K562 (cell line): ENCODE data around the gene LRRC75A. TPM values are rescaled to one million over a fixed set of nuclear protein-coding genes. Genes with fewer than 3 reads are reported as not detected.

Experiments used
- ATAC-seq: fragments of 200-7000 bp; cut with Tn5 transposase; 3 replicates; pipeline ENCODE4 v1.9.1; 2020; ENCODE audit warnings: moderate library complexity
- BruUV-seq: library from RNA; stranded (reverse); fragments of 400-500 nt; replicated peaks from 2 replicates; lab custom pipeline; 2021; lab: Mats Ljungman, UMichigan
- CTCF ChIA-PET: fragments of 300-600 bp; formaldehyde crosslinking; extraction: SDS; loops from one replicate; lab custom pipeline; 2021; ENCODE audit warnings: low intra/inter-chr PET ratio; lab: Yijun Ruan, JAX
- POLR2A ChIA-PET: fragments of 300-600, 350-650 bp; sonication (Branson Sonifier 250); formaldehyde crosslinking; extraction: SDS; loops from one replicate; lab custom pipeline; 2021; ENCODE audit warnings: antibody characterized with exemption, inconsistent platforms; lab: Yijun Ruan, JAX
- DNase-seq, 4 experiments: peaks; one replicate each; pipeline versions ENCODE4 v3.0.0 to v3.0.0-alpha.2; 2011 to 2018; ENCODE audit warnings: low spot score in 3 of 4, mixed read lengths in 3 of 4; ENCODE audit errors: extremely low read depth in 1 of 4
- FAIRE-seq: peaks from 2 replicates; lab custom pipeline; 2011; peaks lifted over from hg19 to GRCh38; lab: Jason Lieb, UNC
- H2AFZ ChIP-seq: 2 replicates; pipeline ENCODE4 v1.6.0; 2011; ENCODE audit warnings: low read depth, low read length, control low read depth, inconsistent platforms
- H3K27ac ChIP-seq: fragments of 200-600 bp; 3 replicates; pipeline ENCODE4 v1.8.0; 2011; ENCODE audit warnings: low read depth, mild to moderate bottlenecking, control low read depth, inconsistent platforms, low read length, moderate library complexity, mixed read lengths; ENCODE audit errors: extremely low read depth
- H3K27me3 ChIP-seq, 2 experiments: fragments of 300-600 bp in 1 of 2; 2 replicates in 1 of 2; 3 replicates in 1 of 2; pipeline versions ENCODE4 v1.6.0 to v1.8.0; 2011; ENCODE audit warnings: inconsistent platforms in 2 of 2, low read length in 2 of 2, mild to moderate bottlenecking in 1 of 2, mixed read lengths in 1 of 2, moderate library complexity in 1 of 2; ENCODE audit not compliant: control insufficient read depth in 2 of 2, insufficient read depth in 2 of 2
- H3K36me3 ChIP-seq: fragments of 300-600 bp; 3 replicates; pipeline ENCODE4 v1.8.0; 2011; ENCODE audit warnings: mild to moderate bottlenecking, low read length, inconsistent platforms; ENCODE audit not compliant: control insufficient read depth, insufficient read depth
- H3K4me1 ChIP-seq, 2 experiments: fragments of 200-600 bp in 1 of 2; replicated peaks in 1 of 2; 2 replicates in 1 of 2; 3 replicates in 1 of 2; pipeline versions ENCODE4 v1.5.1 to v1.8.0; 2011; ENCODE audit warnings: inconsistent platforms in 2 of 2, low read length in 2 of 2, mild to moderate bottlenecking in 1 of 2, mixed read lengths in 1 of 2, moderate library complexity in 1 of 2; ENCODE audit not compliant: control insufficient read depth in 2 of 2, insufficient read depth in 2 of 2
- H3K4me2 ChIP-seq: 2 replicates; pipeline ENCODE4 v1.6.1; 2011; ENCODE audit warnings: low read length, control low read depth, inconsistent platforms, mixed read lengths; ENCODE audit not compliant: insufficient read depth
- H3K4me3 ChIP-seq: fragments of 200-600 bp; sonication (generic), shearing (Covaris generic); 2 replicates; pipeline ENCODE4 v1.5.1; 2016; ENCODE audit warnings: control low read depth, inconsistent platforms
- H3K79me2 ChIP-seq: fragments of 200-600 bp; 3 replicates; pipeline ENCODE4 v1.8.0; 2011; ENCODE audit warnings: low read length, inconsistent platforms; ENCODE audit not compliant: control insufficient read depth, insufficient read depth
- H3K9ac ChIP-seq, 2 experiments: 2 replicates each; pipeline versions ENCODE4 v1.6.0 to v1.6.1; 2011; ENCODE audit warnings: low read depth in 2 of 2, low read length in 2 of 2, control low read depth in 1 of 2, inconsistent platforms in 1 of 2, mild to moderate bottlenecking in 1 of 2, mixed read lengths in 1 of 2; ENCODE audit not compliant: insufficient read depth in 1 of 2
- H3K9me1 ChIP-seq: one replicate; pipeline ENCODE4 v1.6.0; 2011; ENCODE audit warnings: inconsistent platforms, mild to moderate bottlenecking, low read length, moderate library complexity; ENCODE audit not compliant: control insufficient read depth, insufficient read depth
- H3K9me3 ChIP-seq: replicated peaks from 2 replicates; pipeline ENCODE4 v1.5.1; 2011; ENCODE audit warnings: low read depth, low read length, inconsistent platforms; ENCODE audit not compliant: control insufficient read depth, insufficient read depth
- H4K20me1 ChIP-seq: replicated peaks from 2 replicates; pipeline ENCODE4 v1.6.1; 2011; ENCODE audit warnings: low read length, inconsistent platforms, mixed read lengths; ENCODE audit not compliant: control insufficient read depth, insufficient read depth
- BACH1 ChIP-seq: fragments of 200-800 bp; sonication (Bioruptor generic); IDR thresholded peaks from 2 replicates; pipeline ENCODE4 v1.6.1; 2016; ENCODE audit warnings: missing genetic modification characterization, missing compliant biosample characterization
- CEBPB ChIP-seq: fragments of 450-650 bp; IDR thresholded peaks from 2 replicates; pipeline ENCODE4 v1.6.1; 2016; ENCODE audit warnings: missing genetic modification characterization, missing compliant biosample characterization
- FOXK2 ChIP-seq, 2 experiments: fragments of 450-650 bp; IDR thresholded peaks in 1 of 2; conservative IDR thresholded peaks in 1 of 2; 2 replicates each; pipeline ENCODE4 v1.6.1; 2016; ENCODE audit warnings: low read depth in 2 of 2, mild to moderate bottlenecking in 1 of 2
- KAT8 ChIP-seq: fragments of 450-650 bp; IDR thresholded peaks from 2 replicates; pipeline ENCODE4 v1.6.1; 2016; ENCODE audit warnings: low read depth, mild to moderate bottlenecking
- POLR2AphosphoS5 ChIP-seq: IDR thresholded peaks from 2 replicates; pipeline ENCODE4 v1.6.1; 2011; ENCODE audit warnings: mild to moderate bottlenecking, low read depth, low read length, moderate library complexity; ENCODE audit not compliant: control insufficient read depth, insufficient read depth
- POLR2B ChIP-seq: fragments of 450-650 bp; IDR thresholded peaks from 2 replicates; pipeline ENCODE4 v1.6.1; 2018; ENCODE audit warnings: low read depth; ENCODE audit not compliant: partially characterized antibody
- SUPT5H ChIP-seq: fragments of 450-650 bp; IDR thresholded peaks from 2 replicates; pipeline ENCODE4 v1.6.1; 2016
- U2AF2 ChIP-seq: fragments of 200-400 bp; formaldehyde crosslinking; optimal IDR thresholded peaks from 2 replicates; pipeline ENCODE3; 2017; ENCODE audit warnings: low read depth, mild to moderate bottlenecking, low read length
- ZNF408 ChIP-seq: fragments of 250-450 bp; sonication (Bioruptor Pico); IDR thresholded peaks from 2 replicates; pipeline ENCODE4 v1.4.0; 2020; ENCODE audit warnings: low read depth, mild to moderate bottlenecking, moderate library complexity
- WGBS: fragments of 100-300 bp; shearing (Covaris generic); methylation state at CpG from one replicate; pipeline ENCODE4 v1.1.6; 2016; ENCODE audit warnings: low coverage, mixed read lengths; ENCODE audit not compliant: insufficient coverage; ENCODE audit errors: missing lambda C conversion rate; 5-methylcytosine and 5-hydroxymethylcytosine counted together
- in situ Hi-C: fragments of 300-500 bp; cut with MboI; formaldehyde crosslinking; loops from 4 replicates; pipeline ENCODE4 v1.15.0; 2018; ENCODE audit warnings: inconsistent platforms, mixed read lengths
- intact Hi-C: fragments of 100-400 bp; cut with micrococcal nuclease; formaldehyde crosslinking; loops from 2 replicates; pipeline ENCODE4 v1.14.2; 2022
- polyA plus RNA-seq, 8 experiments: library from polyadenylated mRNA; depleted of rRNA in 4 of 8; stranded (reverse) in 5 of 8; unstranded in 3 of 8; fragments of >200 nt; fragmentation: Nextera tagmentation in 2 of 8; fragmentation: Illumina TruSeq in 1 of 8; extraction: Ambion mirVana in 2 of 8; extraction: Trizol in 1 of 8; gene quantifications; 2 replicates each; pipeline versions ENCODE4 v1.2.1 to v1.2.3, GENCODE V29; 2011 to 2014; ENCODE audit warnings: inconsistent platforms in 1 of 8, missing spikeins in 1 of 8
- total RNA-seq, 7 experiments: library from RNA; depleted of rRNA in 6 of 7; stranded (reverse); fragments of >200 nt in 6 of 7; fragmentation: Illumina TruSeq in 2 of 7; extraction: Trizol in 2 of 7; gene quantifications; 2 replicates each; pipeline versions ENCODE4 v1.2.1 to v1.2.3, GENCODE V29; 2011 to 2021; ENCODE audit warnings: low replicate concordance in 1 of 7
- TF ChIP-seq, protein P1 (sequence below): fragments of 450-650 bp; IDR thresholded peaks from 2 replicates; pipeline ENCODE4 v1.6.1; 2018; ENCODE audit not compliant: partially characterized antibody
- TF ChIP-seq, protein P2 (sequence below): sonication (generic); formaldehyde crosslinking; IDR thresholded peaks from 2 replicates; pipeline ENCODE4 v1.5.0; 2020; ENCODE audit warnings: missing genetic modification reagents
- TF ChIP-seq, protein P3 (sequence below): fragments of 250-450 bp; sonication (Bioruptor Pico); IDR thresholded peaks from 2 replicates; pipeline ENCODE4 v1.4.0; 2020; ENCODE audit warnings: mild to moderate bottlenecking, moderate library complexity, borderline replicate concordance

The LRRC75A gene
- total and polyA plus RNA-seq, 9 of the 15 experiments (the other 6 are each of a cell fraction or from before 2014, with no cell fraction given), result 0.04 to 0.34 (median 0.08) TPM; not detected in 5

DNA sequence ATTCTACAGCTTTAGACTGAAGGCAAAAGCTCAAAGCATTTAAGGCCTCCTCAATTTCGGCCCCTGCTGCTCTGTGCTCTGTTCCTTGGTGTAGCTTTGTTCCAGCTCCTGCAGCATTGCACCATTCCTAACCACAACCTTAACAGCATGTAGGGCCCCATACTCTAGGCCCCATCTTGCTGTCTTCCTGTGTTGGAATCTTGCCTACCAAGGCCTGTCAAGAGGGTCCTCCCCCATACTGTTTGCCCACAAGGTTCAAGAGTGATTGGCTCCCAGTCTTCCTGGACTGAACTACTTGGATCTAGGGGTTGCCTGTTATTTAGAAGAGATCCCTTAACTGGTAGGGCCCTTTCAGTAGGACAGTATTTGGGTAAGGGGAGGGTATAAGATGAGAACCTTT, 49.9 kb downstream of the LRRC75A start:
- DNase-seq (no peak), ATAC-seq (peak; percentile 1; the same call in 1 of the 3 replicates), FAIRE-seq (no peak)
- H3K9me3 ChIP-seq, result no peaks in the 10 kb centered on the region
- H2AFZ ChIP-seq, result no peak overlapping the region
- H3K4me1 ChIP-seq, result peaks cover 22 to 31% of the 10 kb centered on the region in 2 experiments
- in situ Hi-C loops, result no loop called here
- H3K4me2 ChIP-seq, result peak overlapping the region; percentile 99
- peaks cover 53% of the 10 kb centered on the region for H4K20me1 ChIP-seq
- BruUV-seq, result no TSS peak
- POLR2A ChIA-PET, result interaction anchor here (0.5 to 5.5 kb wide), 6 partner anchors 9 to 225 kb away, joined by 3 to 39 read pairs (median 4); partner anchors contain the start of genes PIGL and UBB
- 13% methylated on average over 1 of the region's 1 CpG for WGBS
- TF ChIP-seq, protein P1, sequence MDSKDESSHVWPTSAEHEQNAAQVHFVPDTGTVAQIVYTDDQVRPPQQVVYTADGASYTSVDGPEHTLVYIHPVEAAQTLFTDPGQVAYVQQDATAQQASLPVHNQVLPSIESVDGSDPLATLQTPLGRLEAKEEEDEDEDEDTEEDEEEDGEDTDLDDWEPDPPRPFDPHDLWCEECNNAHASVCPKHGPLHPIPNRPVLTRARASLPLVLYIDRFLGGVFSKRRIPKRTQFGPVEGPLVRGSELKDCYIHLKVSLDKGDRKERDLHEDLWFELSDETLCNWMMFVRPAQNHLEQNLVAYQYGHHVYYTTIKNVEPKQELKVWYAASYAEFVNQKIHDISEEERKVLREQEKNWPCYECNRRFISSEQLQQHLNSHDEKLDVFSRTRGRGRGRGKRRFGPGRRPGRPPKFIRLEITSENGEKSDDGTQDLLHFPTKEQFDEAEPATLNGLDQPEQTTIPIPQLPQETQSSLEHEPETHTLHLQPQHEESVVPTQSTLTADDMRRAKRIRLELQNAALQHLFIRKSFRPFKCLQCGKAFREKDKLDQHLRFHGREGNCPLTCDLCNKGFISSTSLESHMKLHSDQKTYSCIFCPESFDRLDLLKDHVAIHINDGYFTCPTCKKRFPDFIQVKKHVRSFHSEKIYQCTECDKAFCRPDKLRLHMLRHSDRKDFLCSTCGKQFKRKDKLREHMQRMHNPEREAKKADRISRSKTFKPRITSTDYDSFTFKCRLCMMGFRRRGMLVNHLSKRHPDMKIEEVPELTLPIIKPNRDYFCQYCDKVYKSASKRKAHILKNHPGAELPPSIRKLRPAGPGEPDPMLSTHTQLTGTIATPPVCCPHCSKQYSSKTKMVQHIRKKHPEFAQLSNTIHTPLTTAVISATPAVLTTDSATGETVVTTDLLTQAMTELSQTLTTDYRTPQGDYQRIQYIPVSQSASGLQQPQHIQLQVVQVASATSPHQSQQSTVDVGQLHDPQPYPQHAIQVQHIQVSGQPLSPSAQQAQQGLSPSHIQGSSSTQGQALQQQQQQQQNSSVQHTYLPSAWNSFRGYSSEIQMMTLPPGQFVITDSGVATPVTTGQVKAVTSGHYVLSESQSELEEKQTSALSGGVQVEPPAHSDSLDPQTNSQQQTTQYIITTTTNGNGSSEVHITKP, result peak; percentile 93
- 0 out of 2 replicates have a peak, but pooled peaks have one; percentile 15 for TF ChIP-seq CEBPB (tag)
- TF ChIP-seq, protein P2, sequence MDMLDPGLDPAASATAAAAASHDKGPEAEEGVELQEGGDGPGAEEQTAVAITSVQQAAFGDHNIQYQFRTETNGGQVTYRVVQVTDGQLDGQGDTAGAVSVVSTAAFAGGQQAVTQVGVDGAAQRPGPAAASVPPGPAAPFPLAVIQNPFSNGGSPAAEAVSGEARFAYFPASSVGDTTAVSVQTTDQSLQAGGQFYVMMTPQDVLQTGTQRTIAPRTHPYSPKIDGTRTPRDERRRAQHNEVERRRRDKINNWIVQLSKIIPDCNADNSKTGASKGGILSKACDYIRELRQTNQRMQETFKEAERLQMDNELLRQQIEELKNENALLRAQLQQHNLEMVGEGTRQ (CRISPR knock-in tag), result no peak
- peak in 1 of 2 experiments; percentile 28; a peak in 1 of 4 replicates for TF ChIP-seq FOXK2 (conservative IDR thresholded peaks at IDR 0.05 in 1 of 2, IDR thresholded peaks at IDR 0.05 in 1 of 2; ENCODE audit: low read depth in 2 of 2)
- TF ChIP-seq, protein P3, sequence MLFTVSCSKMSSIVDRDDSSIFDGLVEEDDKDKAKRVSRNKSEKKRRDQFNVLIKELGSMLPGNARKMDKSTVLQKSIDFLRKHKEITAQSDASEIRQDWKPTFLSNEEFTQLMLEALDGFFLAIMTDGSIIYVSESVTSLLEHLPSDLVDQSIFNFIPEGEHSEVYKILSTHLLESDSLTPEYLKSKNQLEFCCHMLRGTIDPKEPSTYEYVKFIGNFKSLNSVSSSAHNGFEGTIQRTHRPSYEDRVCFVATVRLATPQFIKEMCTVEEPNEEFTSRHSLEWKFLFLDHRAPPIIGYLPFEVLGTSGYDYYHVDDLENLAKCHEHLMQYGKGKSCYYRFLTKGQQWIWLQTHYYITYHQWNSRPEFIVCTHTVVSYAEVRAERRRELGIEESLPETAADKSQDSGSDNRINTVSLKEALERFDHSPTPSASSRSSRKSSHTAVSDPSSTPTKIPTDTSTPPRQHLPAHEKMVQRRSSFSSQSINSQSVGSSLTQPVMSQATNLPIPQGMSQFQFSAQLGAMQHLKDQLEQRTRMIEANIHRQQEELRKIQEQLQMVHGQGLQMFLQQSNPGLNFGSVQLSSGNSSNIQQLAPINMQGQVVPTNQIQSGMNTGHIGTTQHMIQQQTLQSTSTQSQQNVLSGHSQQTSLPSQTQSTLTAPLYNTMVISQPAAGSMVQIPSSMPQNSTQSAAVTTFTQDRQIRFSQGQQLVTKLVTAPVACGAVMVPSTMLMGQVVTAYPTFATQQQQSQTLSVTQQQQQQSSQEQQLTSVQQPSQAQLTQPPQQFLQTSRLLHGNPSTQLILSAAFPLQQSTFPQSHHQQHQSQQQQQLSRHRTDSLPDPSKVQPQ (CRISPR knock-in tag), result no peak
- no peak for TF ChIP-seq KAT8
- TF ChIP-seq U2AF2, result no peak
- peak; percentile 16; the same call in 1 of the 2 replicates for TF ChIP-seq SUPT5H
- TF ChIP-seq POLR2AphosphoS5, result peak; percentile 55; the same call in 1 of the 2 replicates
- peak; percentile 11 for TF ChIP-seq POLR2B
- no peak for TF ChIP-seq BACH1
- TF ChIP-seq ZNF408 (CRISPR knock-in tag), result no peak
- peaks cover 71% of the 10 kb centered on the region for H3K79me2 ChIP-seq
- H3K36me3 ChIP-seq, result peaks cover 72% of the 10 kb centered on the region
- CTCF ChIA-PET, result no interaction called here
- H3K9me1 ChIP-seq, result peaks cover 10% of the 10 kb centered on the region
- H3K9ac ChIP-seq, result peak overlapping the region; percentile 88 to 98
- intact Hi-C loops, result no loop called here
- H3K4me3 ChIP-seq, result peak overlapping the region; percentile 99
- peak overlapping the region; percentile 91 for H3K27ac ChIP-seq
- no peaks in the 10 kb centered on the region for H3K27me3 ChIP-seq
